Cardiac muscle cell (in vitro differentiated cells and primary cell): ENCODE results near the gene PDS5B. TPM values are rescaled to one million over a fixed set of nuclear protein-coding genes. Genes with fewer than 3 reads are reported as not detected.

Source experiments
- DNase-seq, 2 donors: peaks; one replicate each; pipeline versions ENCODE4 v3.0.0 to v3.0.0-alpha.2; 2010 to 2017; ENCODE audit warnings: low read depth in 1 of 2, low spot score in 1 of 2
- H3K27ac ChIP-seq: fragments of 200-600 bp; sonication (generic); 2 replicates; pipeline ENCODE4 v1.5.1; 2016
- H3K27me3 ChIP-seq: fragments of 200-600 bp; sonication (generic); 2 replicates; pipeline ENCODE4 v1.6.0; 2016; ENCODE audit warnings: control low read depth
- H3K36me3 ChIP-seq: fragments of 200-600 bp; sonication (generic); 2 replicates; pipeline ENCODE4 v1.5.1; 2016; ENCODE audit warnings: control low read depth
- H3K4me1 ChIP-seq: fragments of 200-600 bp; sonication (generic); 2 replicates; pipeline ENCODE4 v1.8.1; 2017; ENCODE audit warnings: low read depth, mild to moderate bottlenecking, mixed run types
- H3K4me3 ChIP-seq: fragments of 200-600 bp; sonication (generic); 2 replicates; pipeline ENCODE4 v1.5.1; 2016; ENCODE audit warnings: mild to moderate bottlenecking
- H3K9me3 ChIP-seq: fragments of 200-600 bp; sonication (generic); 2 replicates; pipeline ENCODE4 v1.5.1; 2017; ENCODE audit warnings: low read depth, mild to moderate bottlenecking, control low read depth
- polyA plus RNA-seq: library from polyadenylated mRNA; unstranded; fragments of >200 nt; fragmentation: Nextera tagmentation; extraction: Ambion mirVana; gene quantifications from 2 replicates; pipeline ENCODE4 v1.2.1, GENCODE V29; 2016
- total RNA-seq: library from RNA; depleted of rRNA; stranded (reverse); fragments of >200 nt; gene quantifications from 2 replicates; pipeline ENCODE4 v1.2.3, GENCODE V29; 2016
- TF ChIP-seq, protein P1 (sequence below): IDR thresholded peaks from 2 replicates; pipeline ENCODE4 v1.5.1; 2012; ENCODE audit warnings: low read depth, mild to moderate bottlenecking, low read length

PDS5B gene
- total and polyA plus RNA-seq, 2 experiments from 2014 or later, result 18.4 to 26.2 TPM

DNA sequence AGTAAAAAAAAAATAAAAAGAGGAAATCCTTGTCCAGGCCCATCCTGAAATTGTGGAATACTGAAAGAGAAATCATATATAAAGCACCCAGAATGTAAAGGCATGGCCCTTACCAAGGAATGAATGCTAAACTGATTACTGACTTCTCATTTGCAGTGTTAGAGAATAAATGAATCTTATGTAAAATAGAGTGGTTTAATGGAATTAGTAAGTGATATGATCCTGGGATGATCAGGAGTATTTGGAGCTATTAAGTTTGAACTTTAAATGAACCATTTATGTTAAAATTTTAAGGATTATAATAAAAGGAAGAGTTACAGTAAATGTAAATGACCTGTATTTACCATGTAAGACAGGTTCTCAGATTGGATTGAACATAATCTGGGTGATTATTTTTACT lies 75.4 kb downstream of the PDS5B start:
- H3K4me1 ChIP-seq, result no peaks in the 10 kb centered on the region
- H3K36me3 ChIP-seq, result peaks cover 3% of the 10 kb centered on the region
- DNase-seq, result no peak
- no peaks in the 10 kb centered on the region for H3K27me3 ChIP-seq
- TF ChIP-seq, protein P1, sequence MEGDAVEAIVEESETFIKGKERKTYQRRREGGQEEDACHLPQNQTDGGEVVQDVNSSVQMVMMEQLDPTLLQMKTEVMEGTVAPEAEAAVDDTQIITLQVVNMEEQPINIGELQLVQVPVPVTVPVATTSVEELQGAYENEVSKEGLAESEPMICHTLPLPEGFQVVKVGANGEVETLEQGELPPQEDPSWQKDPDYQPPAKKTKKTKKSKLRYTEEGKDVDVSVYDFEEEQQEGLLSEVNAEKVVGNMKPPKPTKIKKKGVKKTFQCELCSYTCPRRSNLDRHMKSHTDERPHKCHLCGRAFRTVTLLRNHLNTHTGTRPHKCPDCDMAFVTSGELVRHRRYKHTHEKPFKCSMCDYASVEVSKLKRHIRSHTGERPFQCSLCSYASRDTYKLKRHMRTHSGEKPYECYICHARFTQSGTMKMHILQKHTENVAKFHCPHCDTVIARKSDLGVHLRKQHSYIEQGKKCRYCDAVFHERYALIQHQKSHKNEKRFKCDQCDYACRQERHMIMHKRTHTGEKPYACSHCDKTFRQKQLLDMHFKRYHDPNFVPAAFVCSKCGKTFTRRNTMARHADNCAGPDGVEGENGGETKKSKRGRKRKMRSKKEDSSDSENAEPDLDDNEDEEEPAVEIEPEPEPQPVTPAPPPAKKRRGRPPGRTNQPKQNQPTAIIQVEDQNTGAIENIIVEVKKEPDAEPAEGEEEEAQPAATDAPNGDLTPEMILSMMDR, result no peak
- no peak overlapping the region for H3K27ac ChIP-seq
- no peaks in the 10 kb centered on the region for H3K9me3 ChIP-seq
- no peak overlapping the region for H3K4me3 ChIP-seq

DNA sequence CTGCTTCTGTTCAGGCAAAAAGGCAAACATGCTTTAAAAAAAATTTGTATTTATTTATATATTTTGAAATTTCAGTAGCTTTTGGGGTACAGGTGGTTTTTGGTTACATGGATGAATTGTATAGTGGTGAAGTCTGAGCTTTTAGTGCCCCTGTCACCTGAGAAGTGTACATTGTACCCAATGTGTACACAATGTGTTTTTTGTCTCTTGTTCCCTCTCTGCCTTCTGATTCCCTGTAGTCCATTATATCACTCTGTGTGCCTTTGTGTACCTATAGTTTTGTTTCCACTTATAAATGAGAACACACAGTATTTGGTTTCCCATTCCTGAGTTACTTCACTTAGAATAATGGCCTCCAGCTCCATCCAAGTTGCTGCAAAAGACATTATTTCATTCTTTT lies 77.4 kb downstream of the PDS5B start:
- H3K4me3 ChIP-seq, result no peak overlapping the region
- no peaks in the 10 kb centered on the region for H3K9me3 ChIP-seq
- TF ChIP-seq, protein P1, result no peak
- no peak for DNase-seq
- H3K4me1 ChIP-seq, result no peaks in the 10 kb centered on the region
- H3K36me3 ChIP-seq, result peaks cover 3% of the 10 kb centered on the region
- H3K27ac ChIP-seq, result no peak overlapping the region
- no peaks in the 10 kb centered on the region for H3K27me3 ChIP-seq

DNA sequence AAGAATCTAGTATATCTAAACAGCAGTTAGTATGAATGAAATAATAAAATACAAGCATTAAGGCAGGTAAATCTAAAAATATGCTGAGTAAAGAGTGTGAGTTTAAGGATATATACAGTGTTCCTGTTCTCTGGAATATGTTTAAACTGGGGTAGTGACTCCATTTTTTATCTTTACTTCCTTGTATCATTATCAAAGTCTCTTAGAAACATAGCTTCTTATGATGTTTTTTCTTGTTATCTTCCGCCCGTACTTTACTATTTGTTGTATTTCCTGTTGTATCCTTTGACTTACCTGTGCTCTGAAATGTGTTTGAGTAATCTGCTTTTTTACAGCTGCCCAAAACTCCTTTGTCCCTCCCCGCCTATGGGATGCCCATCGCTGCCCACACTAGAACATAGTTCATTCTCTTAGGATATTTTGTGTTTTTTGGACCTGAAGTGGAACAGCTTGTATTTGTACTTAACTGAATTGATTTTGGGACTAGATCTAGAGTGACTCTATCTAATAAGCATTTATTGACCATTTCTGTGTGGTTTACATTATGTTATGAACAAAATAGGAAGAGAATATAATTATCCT lies 80.8 kb downstream of the PDS5B start:
- Histone ChIP-seq H3K27ac (peak overlapping the region; percentile 5), H3K4me1 (no peaks in the 10 kb centered on the region), H3K27me3 (no peaks in the 10 kb centered on the region), H3K36me3 (peaks cover 9% of the 10 kb centered on the region), H3K9me3 (no peaks in the 10 kb centered on the region), H3K4me3 (no peak overlapping the region)
- DNase-seq, result no peak
- TF ChIP-seq, protein P1, result no peak

DNA sequence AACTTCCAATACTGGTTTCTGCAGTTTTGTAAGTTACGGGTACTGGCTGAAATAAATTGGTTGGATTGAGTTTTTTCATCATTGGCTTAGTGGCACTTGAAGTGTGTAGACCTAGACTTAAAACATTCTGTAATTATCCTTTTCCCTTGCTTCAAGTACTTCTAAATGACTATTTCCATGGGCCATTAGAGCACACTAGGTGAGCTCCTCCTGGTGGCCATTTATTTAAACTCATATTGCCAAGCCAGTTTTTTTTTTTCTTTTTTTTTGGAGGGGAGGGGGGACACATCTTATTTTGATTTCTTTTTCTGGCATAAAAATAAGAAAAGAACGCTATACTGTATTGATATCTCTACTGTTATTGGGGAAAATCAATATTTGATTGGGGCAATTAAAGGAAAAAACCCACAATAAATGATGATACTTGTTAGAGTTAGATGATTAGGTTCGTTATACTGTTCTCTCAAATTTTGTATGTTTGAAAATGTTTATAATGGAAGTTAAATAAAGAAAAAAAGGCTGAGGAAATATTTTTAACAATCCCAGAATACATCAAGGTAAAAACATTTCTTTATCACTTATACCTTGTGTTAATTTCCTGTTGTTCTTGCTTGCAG lies 82.9 kb downstream of the PDS5B start:
- Histone ChIP-seq H3K27me3 (no peaks in the 10 kb centered on the region), H3K27ac (no peak overlapping the region), H3K4me3 (no peak overlapping the region), H3K9me3 (no peaks in the 10 kb centered on the region), H3K36me3 (peaks cover 14% of the 10 kb centered on the region), H3K4me1 (no peaks in the 10 kb centered on the region)
- TF ChIP-seq, protein P1, result peak; percentile 70
- DNase-seq, result peak; percentile 74 to 79

DNA sequence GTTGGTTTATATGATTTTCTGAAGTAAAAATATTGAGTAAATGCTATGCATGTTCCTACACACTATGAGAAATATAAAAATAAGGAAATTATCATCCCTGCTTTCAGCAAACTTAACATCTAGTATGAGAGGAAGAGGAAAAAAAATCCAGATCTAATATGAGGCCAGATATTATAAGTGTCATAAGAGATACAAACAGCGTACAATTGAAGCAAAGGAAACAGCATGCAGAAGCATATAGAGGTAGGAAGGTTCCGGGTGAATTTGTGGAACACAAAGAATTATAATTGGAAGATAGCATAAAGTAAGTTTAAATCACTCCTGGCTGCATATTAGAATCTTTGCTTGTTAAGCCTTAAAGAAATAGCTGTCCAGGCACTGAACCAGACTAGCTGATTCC lies 88.3 kb downstream of the PDS5B start:
- no peaks in the 10 kb centered on the region for H3K9me3 ChIP-seq
- H3K4me3 ChIP-seq, result no peak overlapping the region
- H3K4me1 ChIP-seq, result no peaks in the 10 kb centered on the region
- H3K27me3 ChIP-seq, result no peaks in the 10 kb centered on the region
- peaks cover 27% of the 10 kb centered on the region for H3K36me3 ChIP-seq
- no peak overlapping the region for H3K27ac ChIP-seq
- DNase-seq, result no peak
- TF ChIP-seq, protein P1, result no peak
